Loucy (cell line): Measurements from ENCODE around the gene DCTN2.
"Not testable (repeated sequence)": the region's sequence is repeated elsewhere in the genome, so short reads cannot be mapped to it uniquely, and the experiment has no call there.

Source experiments
- H2AFZ ChIP-seq: fragments of 200-600 bp; sonication (generic); 2 replicates; pipeline ENCODE4 v1.6.0; 2016; ENCODE audit warnings: antibody characterized with exemption, mild to moderate bottlenecking, low read length, moderate library complexity
- H3F3A ChIP-seq: fragments of 200-600 bp; 2 replicates; pipeline ENCODE4 v1.6.0; 2016; ENCODE audit warnings: antibody characterized with exemption, low read depth, mild to moderate bottlenecking
- H3K27me3 ChIP-seq: fragments of 200-600 bp; sonication (generic); 2 replicates; pipeline ENCODE4 v1.6.1; 2014; ENCODE audit warnings: low read length, mild to moderate bottlenecking; ENCODE audit not compliant: insufficient read depth, poor library complexity, severe bottlenecking
- H3K36me3 ChIP-seq: fragments of 200-600 bp; sonication (generic); 2 replicates; pipeline ENCODE4 v1.6.1; 2016; ENCODE audit warnings: low read length; ENCODE audit not compliant: insufficient read depth
- H3K4me1 ChIP-seq: fragments of 200-600 bp; sonication (generic); 2 replicates; pipeline ENCODE4 v1.5.1; 2014; ENCODE audit warnings: low read length, mild to moderate bottlenecking; ENCODE audit not compliant: insufficient read depth, poor library complexity, severe bottlenecking
- H3K4me2 ChIP-seq: fragments of 200-600 bp; sonication (generic); 2 replicates; pipeline ENCODE4 v1.6.0; 2014; ENCODE audit warnings: antibody characterized with exemption, low read length, low read depth, mild to moderate bottlenecking; ENCODE audit not compliant: poor library complexity, severe bottlenecking
- H3K4me3 ChIP-seq: fragments of 200-600 bp; sonication (generic); 2 replicates; pipeline ENCODE4 v1.5.1; 2014; ENCODE audit warnings: low read length, mild to moderate bottlenecking, mixed read lengths; ENCODE audit not compliant: poor library complexity, severe bottlenecking
- H3K79me2 ChIP-seq: fragments of 200-600 bp; sonication (generic); 2 replicates; pipeline ENCODE4 v1.6.1; 2014; ENCODE audit warnings: low read length; ENCODE audit not compliant: insufficient read depth
- H3K9ac ChIP-seq: fragments of 200-600 bp; sonication (generic); 2 replicates; pipeline ENCODE4 v1.6.0; 2014; ENCODE audit warnings: mild to moderate bottlenecking, low read depth, low read length, moderate library complexity; ENCODE audit not compliant: poor library complexity, severe bottlenecking
- H3K9me2 ChIP-seq: fragments of 200-600 bp; sonication (generic); replicated peaks from 2 replicates; pipeline ENCODE4 v1.6.1; 2016; ENCODE audit warnings: low read depth, low read length, mixed read lengths
- H3K9me3 ChIP-seq: fragments of 200-600 bp; sonication (generic); 2 replicates; pipeline ENCODE4 v1.6.1; 2014; ENCODE audit warnings: mild to moderate bottlenecking, antibody characterized with exemption, low read length, low read depth; ENCODE audit not compliant: insufficient read depth
- H4K20me1 ChIP-seq: fragments of 200-600 bp; sonication (generic); 2 replicates; pipeline ENCODE4 v1.6.0; 2014; ENCODE audit warnings: antibody characterized with exemption, low read length, mild to moderate bottlenecking; ENCODE audit not compliant: insufficient read depth, poor library complexity, severe bottlenecking
- EZH2phosphoT487 ChIP-seq: fragments of 200-600 bp; IDR thresholded peaks from 2 replicates; pipeline ENCODE4 v1.6.1; 2018; ENCODE audit warnings: antibody characterized with exemption, mild to moderate bottlenecking, moderate library complexity, borderline replicate concordance
- TF ChIP-seq, protein P1 (sequence below): fragments of 200-600 bp; sonication (generic); conservative IDR thresholded peaks from 2 replicates; pipeline ENCODE4 v1.5.1; 2014; ENCODE audit warnings: mild to moderate bottlenecking, antibody characterized with exemption, low read length

The DCTN2 gene

DNA sequence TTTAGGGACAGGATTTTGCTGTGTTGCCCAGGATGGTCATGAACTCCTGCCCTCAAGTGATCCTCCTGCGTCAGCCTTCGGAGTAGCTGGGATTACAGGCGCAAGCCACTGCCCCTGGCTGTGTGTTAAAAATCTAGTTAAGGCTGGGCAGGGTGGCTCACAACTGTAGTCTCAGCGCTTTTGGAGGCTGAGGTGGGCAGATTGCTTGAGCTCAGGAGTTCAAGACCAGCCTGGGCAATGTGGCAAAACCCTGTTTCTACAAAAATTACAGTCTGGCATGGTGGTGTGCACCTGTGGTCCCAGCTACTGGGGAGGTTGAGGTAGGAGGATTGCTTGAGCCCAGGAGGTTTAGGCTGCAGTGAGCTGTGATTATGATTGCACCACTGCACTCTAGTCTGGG lies 35.8 kb downstream of the DCTN2 start:
- Histone ChIP-seq H3K36me3 (peaks cover 75% of the 10 kb centered on the region), H3K9me2 (no peaks in the 10 kb centered on the region), H3K4me2 (no peak overlapping the region), H2AFZ (no peak overlapping the region), H3K9me3 (no peaks in the 10 kb centered on the region), H3F3A (no peaks in the 10 kb centered on the region; the same call in 1 of the 2 replicates), H3K4me3 (no peak overlapping the region), H3K4me1 (no peaks in the 10 kb centered on the region), H3K79me2 (no peaks in the 10 kb centered on the region), H3K27me3 (no peaks in the 10 kb centered on the region), H4K20me1 (peaks cover 4% of the 10 kb centered on the region), H3K9ac (no peak overlapping the region)
- no peak for TF ChIP-seq EZH2phosphoT487
- TF ChIP-seq, protein P1, sequence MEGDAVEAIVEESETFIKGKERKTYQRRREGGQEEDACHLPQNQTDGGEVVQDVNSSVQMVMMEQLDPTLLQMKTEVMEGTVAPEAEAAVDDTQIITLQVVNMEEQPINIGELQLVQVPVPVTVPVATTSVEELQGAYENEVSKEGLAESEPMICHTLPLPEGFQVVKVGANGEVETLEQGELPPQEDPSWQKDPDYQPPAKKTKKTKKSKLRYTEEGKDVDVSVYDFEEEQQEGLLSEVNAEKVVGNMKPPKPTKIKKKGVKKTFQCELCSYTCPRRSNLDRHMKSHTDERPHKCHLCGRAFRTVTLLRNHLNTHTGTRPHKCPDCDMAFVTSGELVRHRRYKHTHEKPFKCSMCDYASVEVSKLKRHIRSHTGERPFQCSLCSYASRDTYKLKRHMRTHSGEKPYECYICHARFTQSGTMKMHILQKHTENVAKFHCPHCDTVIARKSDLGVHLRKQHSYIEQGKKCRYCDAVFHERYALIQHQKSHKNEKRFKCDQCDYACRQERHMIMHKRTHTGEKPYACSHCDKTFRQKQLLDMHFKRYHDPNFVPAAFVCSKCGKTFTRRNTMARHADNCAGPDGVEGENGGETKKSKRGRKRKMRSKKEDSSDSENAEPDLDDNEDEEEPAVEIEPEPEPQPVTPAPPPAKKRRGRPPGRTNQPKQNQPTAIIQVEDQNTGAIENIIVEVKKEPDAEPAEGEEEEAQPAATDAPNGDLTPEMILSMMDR: no peak

DNA sequence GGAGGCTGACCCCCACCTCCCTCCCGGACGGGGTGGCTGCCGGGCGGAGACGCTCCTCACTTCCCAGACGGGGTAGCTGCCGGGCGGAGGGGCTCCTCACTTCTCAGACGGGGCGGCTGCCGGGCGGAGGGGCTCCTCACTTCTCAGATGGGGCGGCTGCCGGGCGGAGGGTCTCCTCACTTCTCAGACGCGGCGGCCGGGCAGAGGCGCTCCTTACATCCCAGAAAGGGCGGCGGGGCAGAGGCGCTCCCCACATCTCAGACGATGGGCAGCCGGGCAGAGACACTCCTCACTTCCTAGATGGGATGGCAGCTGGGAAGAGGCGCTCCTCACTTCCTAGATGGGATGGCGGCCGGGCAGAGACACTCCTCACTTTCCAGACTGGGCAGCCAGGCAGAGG lies 39.2 kb downstream of the DCTN2 start:
- H3K9me2 ChIP-seq, H2AFZ ChIP-seq, H3K4me3 ChIP-seq, H3K27me3 ChIP-seq, H3F3A ChIP-seq, H3K4me1 ChIP-seq, H3K9me3 ChIP-seq, H3K9ac ChIP-seq, H4K20me1 ChIP-seq, H3K79me2 ChIP-seq, H3K4me2 ChIP-seq: not testable (repeated sequence)
- peaks cover 71% of the 10 kb centered on the region for H3K36me3 ChIP-seq

DNA sequence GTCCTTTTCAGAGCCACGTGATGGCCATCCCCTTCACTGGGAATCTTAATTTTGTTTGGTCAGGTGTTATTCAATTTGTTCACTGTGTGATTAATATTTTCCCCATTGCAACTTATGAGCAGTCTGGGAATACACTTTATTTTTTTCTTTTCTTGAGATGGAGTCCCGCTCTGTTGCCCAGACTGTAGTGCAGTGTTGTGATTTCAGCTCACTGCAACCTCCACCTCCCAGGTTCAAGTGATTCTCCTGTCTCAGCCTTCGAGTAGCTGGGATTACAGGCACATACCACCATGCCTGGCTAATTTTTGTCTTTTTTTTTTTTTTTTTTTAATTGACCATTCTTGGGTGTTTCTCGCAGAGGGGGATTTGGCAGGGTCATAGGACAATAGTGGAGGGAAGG lies 40.5 kb downstream of the DCTN2 start:
- peaks cover 60% of the 10 kb centered on the region for H3K36me3 ChIP-seq
- not testable (repeated sequence) for H3K9me2 ChIP-seq, H3K79me2 ChIP-seq

DNA sequence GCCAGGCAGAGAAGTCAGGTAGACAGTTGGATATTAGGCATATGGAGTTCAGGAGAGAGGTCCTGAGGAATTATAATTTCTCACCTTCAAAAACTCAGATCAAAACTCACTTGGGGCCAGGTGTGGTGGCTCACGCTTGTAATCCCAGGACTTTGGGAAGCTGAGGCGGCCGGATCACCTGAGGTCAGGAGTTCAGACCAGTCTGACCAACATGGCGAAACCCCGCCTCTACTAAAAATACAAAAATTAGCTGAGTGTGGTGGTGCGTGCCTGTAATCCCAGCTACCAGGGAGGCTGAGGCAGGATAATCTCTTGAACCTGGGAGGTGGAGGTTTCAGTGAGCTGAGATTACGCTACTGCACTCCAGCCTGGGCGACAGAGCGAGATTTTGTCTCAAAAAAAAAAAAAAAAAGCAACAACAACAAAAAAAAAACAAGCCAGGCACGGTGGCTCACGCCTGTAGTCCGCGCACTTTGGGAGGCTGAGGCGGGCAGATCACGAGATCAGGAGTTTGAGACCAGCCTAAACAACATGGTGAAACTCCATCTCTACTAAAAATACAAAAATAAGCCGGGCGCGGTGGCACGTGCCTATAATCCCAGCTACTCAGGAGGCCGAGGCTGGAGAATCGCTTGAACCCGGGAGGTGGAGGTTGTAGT lies 44.6 kb downstream of the DCTN2 start:
- H3K79me2 ChIP-seq, H3F3A ChIP-seq, H3K9ac ChIP-seq, H3K4me3 ChIP-seq, H3K9me2 ChIP-seq, H4K20me1 ChIP-seq, H3K4me2 ChIP-seq, H3K9me3 ChIP-seq, H3K27me3 ChIP-seq, H3K4me1 ChIP-seq, H2AFZ ChIP-seq: not testable (repeated sequence)
- H3K36me3 ChIP-seq: peaks cover 65% of the 10 kb centered on the region; the same call in 1 of the 2 replicates

More for the DNA sequence above, 40.5 kb downstream of the DCTN2 start:
- H2AFZ ChIP-seq, H3K4me3 ChIP-seq, H4K20me1 ChIP-seq, H3K4me2 ChIP-seq, H3K4me1 ChIP-seq, H3F3A ChIP-seq, H3K27me3 ChIP-seq, H3K9me3 ChIP-seq, H3K9ac ChIP-seq: not testable (repeated sequence)
